Measurements from ENCODE around the gene ARPC2.

DNA sequence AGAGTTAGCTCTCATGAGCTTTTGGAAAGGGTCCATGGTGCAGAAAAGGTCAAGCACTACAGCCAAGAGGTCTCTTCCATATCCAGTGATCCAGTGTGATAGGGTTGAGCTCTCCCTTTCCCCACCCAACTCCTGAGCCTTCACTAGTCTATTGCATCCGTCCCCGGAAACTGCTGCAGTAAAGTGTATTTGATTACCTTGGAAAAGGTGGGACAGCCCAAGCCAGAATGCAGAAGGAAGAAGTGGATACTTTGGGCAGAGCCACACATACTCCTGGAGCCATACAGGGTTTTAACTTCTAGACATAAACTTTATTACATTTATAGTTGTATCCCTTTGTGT, 56.9 kb downstream of the ARPC2 start:
- TF ChIP-seq CTCF (IDR thresholded peaks at IDR 0.05; ENCODE audit: insufficient read depth, low read length), result no peak
- TF ChIP-seq, protein P1, sequence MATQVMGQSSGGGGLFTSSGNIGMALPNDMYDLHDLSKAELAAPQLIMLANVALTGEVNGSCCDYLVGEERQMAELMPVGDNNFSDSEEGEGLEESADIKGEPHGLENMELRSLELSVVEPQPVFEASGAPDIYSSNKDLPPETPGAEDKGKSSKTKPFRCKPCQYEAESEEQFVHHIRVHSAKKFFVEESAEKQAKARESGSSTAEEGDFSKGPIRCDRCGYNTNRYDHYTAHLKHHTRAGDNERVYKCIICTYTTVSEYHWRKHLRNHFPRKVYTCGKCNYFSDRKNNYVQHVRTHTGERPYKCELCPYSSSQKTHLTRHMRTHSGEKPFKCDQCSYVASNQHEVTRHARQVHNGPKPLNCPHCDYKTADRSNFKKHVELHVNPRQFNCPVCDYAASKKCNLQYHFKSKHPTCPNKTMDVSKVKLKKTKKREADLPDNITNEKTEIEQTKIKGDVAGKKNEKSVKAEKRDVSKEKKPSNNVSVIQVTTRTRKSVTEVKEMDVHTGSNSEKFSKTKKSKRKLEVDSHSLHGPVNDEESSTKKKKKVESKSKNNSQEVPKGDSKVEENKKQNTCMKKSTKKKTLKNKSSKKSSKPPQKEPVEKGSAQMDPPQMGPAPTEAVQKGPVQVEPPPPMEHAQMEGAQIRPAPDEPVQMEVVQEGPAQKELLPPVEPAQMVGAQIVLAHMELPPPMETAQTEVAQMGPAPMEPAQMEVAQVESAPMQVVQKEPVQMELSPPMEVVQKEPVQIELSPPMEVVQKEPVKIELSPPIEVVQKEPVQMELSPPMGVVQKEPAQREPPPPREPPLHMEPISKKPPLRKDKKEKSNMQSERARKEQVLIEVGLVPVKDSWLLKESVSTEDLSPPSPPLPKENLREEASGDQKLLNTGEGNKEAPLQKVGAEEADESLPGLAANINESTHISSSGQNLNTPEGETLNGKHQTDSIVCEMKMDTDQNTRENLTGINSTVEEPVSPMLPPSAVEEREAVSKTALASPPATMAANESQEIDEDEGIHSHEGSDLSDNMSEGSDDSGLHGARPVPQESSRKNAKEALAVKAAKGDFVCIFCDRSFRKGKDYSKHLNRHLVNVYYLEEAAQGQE (IDR thresholded peaks at IDR 0.05; ENCODE audit: insufficient replicate concordance, low read depth), result no peak
- no peak for TF ChIP-seq POLR2AphosphoS5 (IDR thresholded peaks at IDR 0.05; ENCODE audit: low read depth)
- no peak for TF ChIP-seq SPI1 (IDR thresholded peaks at IDR 0.05; ENCODE audit: borderline replicate concordance, low read depth)
- no peak for TF ChIP-seq GABPA (IDR thresholded peaks at IDR 0.05; ENCODE audit: low read depth)
